ENCODE measurements around the gene GALNT12.

- TF ChIP-seq CTCF (IDR thresholded peaks at IDR 0.05; ENCODE audit: poor library complexity) (no peak), EZH2 (IDR thresholded peaks at IDR 0.05; ENCODE audit: borderline replicate concordance) (no peak)
These were observed 67.3 kb downstream of the GALNT12 start for GRCh38 chr9:98874721-98875255.

Measured in hepatocyte (in vitro differentiated cells).